Stimulated activated CD4-positive, alpha-beta T cell treated with anti-CD3 and anti-CD28 coated beads, TNF-alpha, amount 100 ng/mL, for 24 hours (primary cell): ENCODE results near the gene EPB41L2.
A peak's percentile ranks its signal among the peaks of the same experiment; 100 is the strongest.
"Not testable (repeated sequence)": the region's sequence is repeated elsewhere in the genome, so short reads cannot be mapped to it uniquely, and the experiment has no call there.

Experiments
- DNase-seq, 3 experiments: peaks; one replicate each; pipeline ENCODE4 v3.0.0-alpha.2; 2020; ENCODE audit warnings: low read depth in 3 of 3

EPB41L2 gene

GRCh38 chr6:131063028-131063763, at the start of gene EPB41L2:
Gene EPB41L2 (minus strand): TSS chr6:131063245. CDS start chr6:130956485, 106,760 bp downstream.
- DNase-seq, result peak; percentile 47 to 81 (median 65)

- no peak for DNase-seq
These were observed 49.2 kb upstream of the EPB41L2 start for GRCh38 chr6:131112249-131112648.

- no peak for DNase-seq
These were observed 44.1 kb upstream of the EPB41L2 start for GRCh38 chr6:131107151-131107550.

- DNase-seq, result no peak
These were observed 40.9 kb upstream of the EPB41L2 start for GRCh38 chr6:131103901-131104300.

GRCh38 chr6:131103296-131103695, 40.3 kb upstream of the EPB41L2 start:
- DNase-seq, result no peak

- DNase-seq, result no peak
These were observed 39.1 kb upstream of the EPB41L2 start for GRCh38 chr6:131101911-131102680.

GRCh38 chr6:131096786-131097185, 33.7 kb upstream of the EPB41L2 start:
- no peak for DNase-seq

GRCh38 chr6:131093334-131093733, 30.3 kb upstream of the EPB41L2 start:
- DNase-seq, result no peak

GRCh38 chr6:131091944-131092343, 28.9 kb upstream of the EPB41L2 start:
- DNase-seq, result not testable (repeated sequence)

GRCh38 chr6:131090339-131090738, 27.3 kb upstream of the EPB41L2 start:
- DNase-seq, result not testable (repeated sequence)

GRCh38 chr6:131084982-131085381, 21.9 kb upstream of the EPB41L2 start:
- no peak for DNase-seq

- DNase-seq, result no peak
These were observed 20.6 kb upstream of the EPB41L2 start for GRCh38 chr6:131083687-131084086.

GRCh38 chr6:131082335-131082734, 19.3 kb upstream of the EPB41L2 start:
- DNase-seq, result no peak

GRCh38 chr6:131080084-131080483, 17.0 kb upstream of the EPB41L2 start:
- DNase-seq, result no peak

GRCh38 chr6:131073577-131073976, 10.5 kb upstream of the EPB41L2 start:
- DNase-seq, result no peak

- no peak for DNase-seq
These were observed 7.0 kb upstream of the EPB41L2 start for GRCh38 chr6:131070061-131070460.

- DNase-seq, result no peak
These were observed 5.1 kb upstream of the EPB41L2 start for GRCh38 chr6:131068165-131068564.

- no peak for DNase-seq
These were observed 4.5 kb upstream of the EPB41L2 start for GRCh38 chr6:131067521-131067920.

GRCh38 chr6:131065824-131066171, 2.8 kb upstream of the EPB41L2 start:
- DNase-seq, result no peak

GRCh38 chr6:131065112-131065823, 2.2 kb upstream of the EPB41L2 start:
- DNase-seq, result no peak

GRCh38 chr6:131063764-131064272, 773 bp upstream of the EPB41L2 start:
- no peak for DNase-seq
